Activated T-cell treated with anti-CD3 and anti-CD28 coated beads for 48 hours (primary cell): Measurements from ENCODE around the gene SLC22A7.
"Not testable (repeated sequence)": the region's sequence is repeated elsewhere in the genome, so short reads cannot be mapped to it uniquely, and the experiment has no call there.

ENCODE experiments used
- DNase-seq: peaks from one replicate; pipeline ENCODE4 v3.0.0-alpha.2; 2020; ENCODE audit warnings: low read depth

SLC22A7 gene

DNA sequence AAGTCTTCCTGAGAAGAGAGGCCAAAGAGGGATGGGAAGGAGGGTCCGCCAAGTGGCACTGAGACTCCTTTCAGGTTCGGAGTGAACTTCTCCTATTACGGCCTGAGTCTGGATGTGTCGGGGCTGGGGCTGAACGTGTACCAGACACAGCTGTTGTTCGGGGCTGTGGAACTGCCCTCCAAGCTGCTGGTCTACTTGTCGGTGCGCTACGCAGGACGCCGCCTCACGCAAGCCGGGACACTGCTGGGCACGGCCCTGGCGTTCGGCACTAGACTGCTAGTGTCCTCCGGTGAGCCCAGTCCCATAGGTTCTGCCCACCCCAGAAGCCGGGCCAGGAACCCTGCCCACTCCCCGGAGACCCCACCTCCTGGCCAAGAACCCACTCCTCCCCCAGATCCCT, 4.1 kb downstream of the SLC22A7 start:
- DNase-seq = no peak

DNA sequence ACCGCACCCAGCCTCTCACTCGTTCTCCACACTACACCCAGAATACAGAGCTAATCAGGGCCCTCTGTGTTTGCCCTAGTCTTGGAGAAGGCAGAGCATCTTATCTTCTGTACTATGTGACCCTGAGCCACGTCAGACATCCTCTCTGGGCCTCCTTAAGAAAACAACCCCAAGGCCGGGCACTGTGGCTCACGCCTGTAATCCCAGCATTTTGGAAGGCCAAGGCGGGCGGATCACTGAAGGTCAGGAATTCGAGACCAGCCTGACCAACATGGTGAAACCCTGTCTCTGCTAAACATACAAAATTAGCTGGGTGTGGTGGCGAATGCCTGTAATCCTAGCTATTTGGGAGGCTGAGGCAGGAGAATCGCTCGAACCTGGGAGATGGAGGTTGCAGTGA, 4.9 kb downstream of the SLC22A7 start:
- not testable (repeated sequence) for DNase-seq

DNA sequence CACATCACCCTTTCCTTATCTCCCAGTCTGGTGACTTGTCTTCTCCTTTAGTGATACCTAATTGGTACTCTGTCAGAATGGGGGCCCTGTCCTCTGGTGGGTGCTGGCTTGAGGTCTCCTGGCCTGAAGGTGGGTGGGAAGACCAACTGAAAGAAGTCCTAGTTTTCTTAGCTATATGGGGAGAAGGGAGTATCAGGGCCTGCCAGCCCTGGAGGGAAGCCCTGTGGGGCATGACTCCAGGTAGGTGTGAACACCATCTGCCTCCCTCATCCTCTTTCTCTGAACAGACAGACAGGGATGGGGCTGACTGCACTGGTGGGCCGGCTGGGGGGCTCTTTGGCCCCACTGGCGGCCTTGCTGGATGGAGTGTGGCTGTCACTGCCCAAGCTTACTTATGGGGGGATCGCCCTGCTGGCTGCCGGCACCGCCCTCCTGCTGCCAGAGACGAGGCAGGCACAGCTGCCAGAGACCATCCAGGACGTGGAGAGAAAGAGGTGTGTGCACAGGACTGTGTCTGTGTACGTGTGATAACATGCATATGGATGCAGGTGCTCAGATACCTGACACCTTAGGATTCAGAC, 5.8 kb downstream of the SLC22A7 start:
- DNase-seq = no peak

DNA sequence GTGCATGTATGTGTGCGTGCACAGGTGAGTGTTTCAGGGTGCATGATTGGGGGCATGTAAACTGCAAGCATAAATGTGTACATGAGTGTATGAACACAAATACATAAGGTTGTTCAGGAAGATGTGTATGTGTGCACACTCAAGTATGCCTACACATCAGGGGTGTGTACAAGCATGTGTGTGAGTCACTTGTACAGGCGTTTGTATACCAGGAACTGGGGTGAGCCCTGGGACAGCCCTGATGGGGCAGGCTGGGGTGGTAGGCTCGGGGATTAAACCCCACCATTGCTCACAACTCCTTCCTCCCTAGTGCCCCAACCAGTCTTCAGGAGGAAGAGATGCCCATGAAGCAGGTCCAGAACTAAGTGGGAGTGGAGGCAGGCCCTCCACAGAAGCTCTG, 6.3 kb downstream of the SLC22A7 start:
- no peak for DNase-seq

GRCh38 chr6:43304882-43305281, 6.8 kb downstream of the SLC22A7 start:
- no peak for DNase-seq

GRCh38 chr6:43306086-43306485, 8.0 kb downstream of the SLC22A7 start:
- no peak for DNase-seq

DNA sequence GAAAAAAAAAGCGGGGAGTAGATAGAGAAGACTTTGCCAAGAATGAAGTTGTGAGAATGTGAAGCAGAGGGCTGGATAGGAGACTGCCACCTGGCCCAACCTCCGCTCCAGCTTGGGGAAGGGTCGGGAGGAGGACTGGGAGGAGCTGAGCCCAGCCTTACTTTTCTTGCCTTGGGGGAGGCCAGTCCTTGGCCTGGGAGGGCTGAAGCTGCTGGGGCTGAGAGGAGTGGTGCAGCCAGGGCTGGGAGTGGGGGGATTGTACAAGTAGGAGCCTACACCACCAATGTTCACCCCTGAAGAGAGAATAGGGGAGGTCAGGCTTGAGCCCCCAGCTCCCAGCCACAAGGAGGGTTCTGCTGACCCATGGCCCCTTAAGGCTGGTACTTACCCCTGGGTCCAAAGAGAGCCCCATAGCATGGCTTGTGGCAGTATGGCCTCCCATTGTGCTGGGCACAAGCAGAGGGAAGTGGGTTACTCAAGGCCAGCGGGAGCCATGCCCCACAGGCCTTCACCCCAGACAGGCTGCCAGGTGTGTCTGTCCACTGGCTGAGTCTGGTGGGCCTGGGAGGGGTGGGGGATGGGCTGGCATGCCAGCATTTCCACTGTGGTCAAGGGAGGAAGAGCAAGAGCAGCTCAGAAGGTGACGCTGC, 9.5 kb downstream of the SLC22A7 start:
- DNase-seq = no peak

DNA sequence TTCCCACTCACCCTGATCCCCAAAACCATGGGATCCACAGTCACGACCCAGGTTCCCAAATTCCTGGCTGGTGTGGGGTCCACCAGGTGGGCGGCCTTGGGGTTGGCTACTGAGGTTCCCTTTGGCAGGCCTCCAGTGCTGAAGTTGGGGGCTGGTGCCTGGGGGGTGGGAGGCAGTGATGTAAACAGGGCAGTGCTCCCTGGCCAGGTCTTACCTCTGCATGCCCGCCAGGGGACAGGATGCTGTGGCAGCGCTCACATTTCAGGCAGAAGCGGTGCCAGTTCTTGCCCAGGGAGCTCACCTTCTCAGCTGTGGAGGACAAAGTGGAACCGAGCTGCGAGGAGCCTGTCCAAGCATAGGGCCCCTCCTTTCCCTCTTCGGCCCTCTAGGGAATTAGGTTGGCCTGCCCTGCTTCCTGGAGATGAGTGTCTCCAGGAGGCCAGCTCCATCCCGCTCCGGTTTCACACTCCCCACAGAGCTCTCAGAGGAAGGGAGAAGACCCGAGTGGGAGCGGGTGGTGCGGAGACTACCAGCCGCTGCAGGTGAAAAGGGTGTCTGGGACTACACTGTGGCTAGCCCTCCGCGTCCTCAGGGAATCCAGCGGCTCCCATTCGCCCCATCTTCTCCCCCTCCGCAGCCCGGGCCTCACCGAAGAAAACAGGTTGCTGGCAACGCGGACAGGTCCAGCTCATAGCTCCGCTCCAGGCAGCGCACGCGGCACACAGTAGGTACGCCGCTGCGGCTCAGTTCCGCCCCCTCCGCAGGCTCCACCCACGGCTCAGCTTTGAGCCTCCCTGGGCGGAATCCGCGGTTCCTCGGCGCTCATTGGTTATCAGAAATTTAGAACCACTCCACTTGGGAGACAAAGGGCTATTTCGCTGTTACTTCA, 10.3 kb downstream of the SLC22A7 start, which contains the start of gene CRIP3:
TSS of gene CRIP3 (minus strand) at position 726 of the 889 bp plus-strand sequence. CDS start at position 692, 34 bp downstream.
- DNase-seq = peak; percentile 38

DNA sequence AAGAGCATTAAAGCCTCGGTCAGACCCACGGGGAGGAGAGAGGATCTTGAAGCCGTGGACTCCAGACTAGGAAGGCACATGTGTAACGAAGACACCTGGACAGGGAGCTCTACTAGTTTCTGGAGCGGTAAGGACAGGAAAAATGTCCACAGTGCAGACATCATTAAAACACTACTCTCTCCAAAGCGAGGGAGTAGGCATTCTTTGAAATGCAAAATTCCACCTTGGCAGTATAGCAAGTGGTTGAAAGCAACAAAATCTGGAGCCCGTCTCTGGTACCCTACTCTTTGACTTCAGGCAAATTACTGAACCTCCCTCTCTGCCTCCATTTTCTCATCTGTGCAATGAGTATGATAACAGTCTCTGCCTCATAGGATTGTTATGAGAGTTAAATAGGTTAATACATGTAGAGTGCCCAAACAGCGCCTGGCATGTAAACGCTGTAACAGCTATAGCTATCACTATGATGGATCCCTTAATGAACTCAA, 11.0 kb downstream of the SLC22A7 start:
- no peak for DNase-seq

- no peak for DNase-seq
Measured at GRCh38 chr6:43310134-43310533, 12.1 kb downstream of the SLC22A7 start.

- DNase-seq = no peak
Measured at GRCh38 chr6:43310624-43311023, 12.6 kb downstream of the SLC22A7 start.

GRCh38 chr6:43311666-43312065, 13.6 kb downstream of the SLC22A7 start:
- no peak for DNase-seq

DNA sequence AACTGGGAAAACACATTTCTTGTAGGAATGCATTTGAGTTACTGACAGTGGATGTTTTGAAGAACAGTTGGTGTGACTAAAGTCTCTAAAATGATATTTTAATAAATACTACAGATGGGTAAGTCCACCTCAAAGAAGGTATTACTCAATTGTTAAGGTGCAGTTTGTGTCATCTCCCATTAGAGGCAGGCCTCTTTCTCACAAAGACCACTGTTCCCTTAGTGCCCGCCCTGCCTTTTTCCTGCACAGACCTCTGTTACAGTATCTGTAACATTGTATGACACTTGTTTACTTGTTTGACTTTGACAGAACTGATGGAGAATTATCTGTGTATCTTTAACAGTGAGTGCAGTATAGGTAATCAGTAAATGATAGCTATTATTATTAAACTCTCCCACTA, 15.8 kb downstream of the SLC22A7 start:
- DNase-seq = no peak

DNA sequence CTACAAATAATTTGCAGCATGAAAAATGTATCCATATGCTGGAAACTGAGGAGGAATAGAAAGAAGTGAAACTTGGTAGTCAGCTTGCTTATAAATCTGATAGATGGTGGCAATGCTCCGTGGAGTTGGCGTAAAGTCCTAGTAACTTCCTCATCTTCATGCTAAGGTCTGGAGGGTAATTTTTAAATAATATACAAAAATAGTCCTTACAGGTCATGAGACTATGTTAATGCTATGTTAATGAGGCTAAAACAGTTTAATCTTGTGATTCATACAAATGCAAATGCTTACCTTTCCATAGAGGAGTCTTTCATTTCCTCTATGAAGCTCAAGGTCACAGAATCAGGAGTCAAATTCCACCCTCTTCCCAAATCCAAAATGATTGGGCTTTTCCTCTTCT, 20.0 kb downstream of the SLC22A7 start:
- DNase-seq = no peak

GRCh38 chr6:43325876-43326275, 27.8 kb downstream of the SLC22A7 start:
- DNase-seq = no peak

- no peak for DNase-seq
Measured at GRCh38 chr6:43328528-43328927, 30.5 kb downstream of the SLC22A7 start.

DNA sequence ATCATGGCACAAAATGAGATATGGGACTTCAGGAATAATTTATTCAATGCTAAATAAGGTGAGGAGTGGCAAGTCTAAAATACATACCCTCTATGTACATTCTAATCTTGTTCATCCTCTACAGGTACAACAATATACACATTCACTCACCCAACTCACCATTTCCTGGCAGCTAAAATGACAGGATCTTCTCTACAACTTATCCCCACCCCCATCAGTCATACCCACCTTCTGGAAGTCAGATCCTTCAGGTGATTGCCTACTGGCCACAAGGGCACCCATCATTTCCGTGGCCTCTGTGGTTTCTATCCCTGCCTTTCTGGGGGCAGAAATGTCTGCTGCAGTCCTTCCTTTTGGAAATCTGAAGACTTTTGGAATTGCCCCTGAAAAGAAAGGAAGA, 33.4 kb downstream of the SLC22A7 start:
- no peak for DNase-seq

DNA sequence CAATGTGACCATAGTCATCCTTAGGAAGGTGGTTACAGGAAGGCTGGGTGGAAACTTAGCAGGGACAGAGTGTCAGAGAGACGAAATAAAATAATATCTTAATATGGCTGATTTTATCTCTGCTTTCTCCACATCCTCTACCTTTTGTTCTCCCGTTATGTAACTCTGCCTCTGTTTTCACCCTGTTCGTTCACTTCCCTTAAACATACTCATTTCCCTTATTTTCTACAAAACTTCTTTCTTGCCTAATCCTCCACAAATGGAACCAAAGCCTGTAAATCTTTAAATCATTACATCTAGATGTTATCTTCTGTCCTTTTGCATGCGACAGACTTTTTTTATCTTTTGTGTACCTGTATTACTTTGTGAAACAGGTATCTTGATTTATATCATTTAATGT, 33.8 kb downstream of the SLC22A7 start:
- no peak for DNase-seq

- DNase-seq = no peak
Measured at GRCh38 chr6:43334466-43335095, 36.5 kb downstream of the SLC22A7 start.

DNA sequence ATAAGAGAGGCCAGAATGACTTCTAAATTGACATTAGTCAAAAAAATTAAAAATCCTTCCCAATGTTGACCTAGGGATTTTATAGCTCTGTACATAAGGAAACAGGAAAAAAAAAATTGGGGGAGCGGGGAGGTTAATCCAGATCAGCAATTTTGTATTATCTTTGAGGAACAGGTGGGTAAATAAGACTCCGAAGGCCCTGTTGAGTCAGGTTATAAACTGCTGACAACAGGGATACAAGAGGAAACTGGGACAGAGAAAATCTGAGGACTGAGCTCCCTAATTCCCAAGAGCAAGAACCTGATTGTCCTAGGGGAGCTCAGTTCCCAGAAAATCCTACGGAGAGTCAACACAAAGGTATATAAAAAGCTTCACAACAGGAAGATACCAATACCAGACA, 37.4 kb downstream of the SLC22A7 start:
- no peak for DNase-seq

- DNase-seq = no peak
Measured at GRCh38 chr6:43336382-43336781, 38.3 kb downstream of the SLC22A7 start.

- no peak for DNase-seq
Measured at GRCh38 chr6:43338243-43338642, 40.2 kb downstream of the SLC22A7 start.
